Spleen (tissue), 11 donors: Measurements from ENCODE around the gene NFS1. TPM values are rescaled to one million over a fixed set of nuclear protein-coding genes. Genes with fewer than 3 reads are reported as not detected.

Experiments
- DNase-seq: peaks from one replicate; pipeline ENCODE4 v3.0.0-alpha.2; 2020
- H3K27ac ChIP-seq, 8 donors: fragments of 200-600 bp; sonication (generic) in 7 of 8; 1 replicate in 4 of 8; 2 replicates in 4 of 8; pipeline versions ENCODE4 v1.5.0 to v1.8.0; 2016 to 2021; ENCODE audit warnings: inconsistent platforms in 4 of 8, mild to moderate bottlenecking in 4 of 8, moderate library complexity in 1 of 8
- H3K27me3 ChIP-seq, 7 donors: fragments of 200-600 bp; sonication (generic) in 6 of 7; replicated peaks in 1 of 7; 1 replicate in 4 of 7; 2 replicates in 3 of 7; pipeline versions ENCODE4 v1.5.0 to v1.8.0; 2016 to 2021; ENCODE audit warnings: inconsistent platforms in 3 of 7, mild to moderate bottlenecking in 1 of 7
- H3K36me3 ChIP-seq, 6 donors: fragments of 200-600 bp; sonication (generic) in 5 of 6; 1 replicate in 4 of 6; 2 replicates in 2 of 6; pipeline versions ENCODE4 v1.5.0 to v1.8.0; 2016 to 2021; ENCODE audit warnings: inconsistent platforms in 2 of 6
- H3K4me1 ChIP-seq, 6 donors: fragments of 200-600 bp; sonication (generic) in 5 of 6; 1 replicate in 3 of 6; 2 replicates in 3 of 6; pipeline versions ENCODE4 v1.5.0 to v1.8.0; 2016 to 2021; ENCODE audit warnings: inconsistent platforms in 3 of 6
- H3K4me3 ChIP-seq, 8 donors: fragments of 200-600 bp; sonication (generic) in 7 of 8; 1 replicate in 4 of 8; 2 replicates in 4 of 8; pipeline versions ENCODE4 v1.5.0 to v1.8.0; 2016 to 2021; ENCODE audit warnings: inconsistent platforms in 4 of 8, mild to moderate bottlenecking in 4 of 8, moderate library complexity in 2 of 8
- H3K9me3 ChIP-seq, 8 donors: fragments of 200-600 bp; sonication (generic) in 7 of 8; 1 replicate in 4 of 8; 2 replicates in 4 of 8; pipeline versions ENCODE4 v1.5.0 to v1.8.0; 2016 to 2021; ENCODE audit warnings: inconsistent platforms in 4 of 8
- CTCF ChIP-seq, 11 experiments: fragments of 200-600 bp in 7 of 11; fragments of 450-650 bp in 4 of 11; sonication (generic) in 4 of 11; IDR thresholded peaks in 8 of 11; conservative IDR thresholded peaks in 3 of 11; 1 replicate in 7 of 11; 2 replicates in 4 of 11; pipeline versions ENCODE4 v1.4.0 to v1.8.0; 2016 to 2021; ENCODE audit warnings: antibody characterized with exemption in 11 of 11, inconsistent platforms in 4 of 11, mild to moderate bottlenecking in 1 of 11
- POLR2A ChIP-seq, 3 donors: fragments of 450-650 bp; IDR thresholded peaks; one replicate each; pipeline ENCODE4 v1.5.1; 2017; ENCODE audit warnings: antibody characterized with exemption in 3 of 3, mild to moderate bottlenecking in 1 of 3
- POLR2AphosphoS5 ChIP-seq, 3 donors: sonication (generic); formaldehyde crosslinking; IDR thresholded peaks; one replicate each; pipeline ENCODE4 v1.5.1; 2017; ENCODE audit warnings: antibody characterized with exemption in 3 of 3
- WGBS, 5 donors: extraction: QIAGEN DNeasy Blood & Tissue Kit in 3 of 5; methylation state at CpG; one replicate each; pipeline versions ENCODE4 v1.1.5 to v1.1.7; 2013 to 2018; 5-methylcytosine and 5-hydroxymethylcytosine counted together
- intact Hi-C: fragments of 100-400 bp; cut with DNase I; formaldehyde crosslinking; loops from one replicate; pipeline ENCODE4 v1.15.0; 2023; ENCODE audit warnings: low total_unique reads
- polyA plus RNA-seq, 3 donors: library from polyadenylated mRNA; stranded (reverse); fragments of 200-250 nt; gene quantifications; one replicate each; pipeline ENCODE4 v1.2.1, GENCODE V29; 2013
- total RNA-seq, 7 donors: library from RNA; depleted of rRNA in 3 of 7; stranded (reverse); fragments of >200 nt in 3 of 7; fragmentation: NEBNext Ultra II Directional in 4 of 7; extraction: Animal tissue kit (Norgen Biotek cat#: 25700) in 4 of 7; gene quantifications; one replicate each; pipeline versions ENCODE4 v1.1.0 to v1.2.1, GENCODE V29; 2016 to 2021
- donor health status: healthy with polysubstance abuse.
- donor health status: DM: no; HTN: no; CAD: no; lungs with moderate emphysema.
- donor health status: DM: no; HTN: no; CAD: no.
- donor health status: Bipolar disorder and iron deficiency.
- donor health status: healthy.
- donor health status: DM: no; HTN: no; CAD: no.
- donor health status: DM: yes; HTN: yes; CAD: no.

Gene NFS1
- total and polyA plus RNA-seq, 10 donors = 21.3 to 40.8 (median 25.7) TPM

GRCh38 chr20:35698298-35699126, 640 bp downstream of the NFS1 start:
- Histone ChIP-seq H3K27ac (peak overlapping the region; percentile 89 to 95 (median 92)), H3K9me3 (no peaks in the 10 kb centered on the region), H3K4me3 (peak overlapping the region; percentile 74 to 97 (median 94)), H3K36me3 (peaks cover 0 to 67% (median 43%) of the 10 kb centered on the region in 6 donors), H3K4me1 (peaks cover 12 to 68% (median 37%) of the 10 kb centered on the region in 6 donors), H3K27me3 (no peaks in the 10 kb centered on the region)
- WGBS, 5 donors = 7 to 11% (median 9%) methylated on average over 36 to 37 of the region's 37 CpGs
- DNase-seq = no peak
- TF ChIP-seq CTCF (IDR thresholded peaks at IDR 0.05 in 8 of 11, conservative IDR thresholded peaks at IDR 0.05 in 3 of 11) (peak in 1 of 11 experiments; percentile 3), POLR2A (IDR thresholded peaks at IDR 0.05) (no peak)
- intact Hi-C loops = no loop called here

GRCh38 chr20:35697696-35698297, 1.4 kb downstream of the NFS1 start:
- Histone ChIP-seq H3K4me1 (peaks cover 12 to 61% (median 36%) of the 10 kb centered on the region in 6 donors), H3K36me3 (peaks cover 0 to 67% (median 43%) of the 10 kb centered on the region in 6 donors), H3K27me3 (no peaks in the 10 kb centered on the region), H3K4me3 (peak overlapping the region in 7 of 8 donors; percentile 74 to 96 (median 93)), H3K9me3 (no peaks in the 10 kb centered on the region), H3K27ac (peak overlapping the region in 3 of 8 donors; percentile 90 to 95 (median 92))
- intact Hi-C loops = no loop called here
- no peak for DNase-seq
- no peak for TF ChIP-seq POLR2AphosphoS5 (IDR thresholded peaks at IDR 0.05)
- no peak for TF ChIP-seq CTCF (IDR thresholded peaks at IDR 0.05 in 8 of 11, conservative IDR thresholded peaks at IDR 0.05 in 3 of 11)
- no peak for TF ChIP-seq POLR2A (IDR thresholded peaks at IDR 0.05)
- WGBS, 5 donors = 78 to 90% (median 82%) methylated on average over 9 of the region's 9 CpGs

- H3K9me3 ChIP-seq = no peaks in the 10 kb centered on the region
- peaks cover 12 to 44% (median 31%) of the 10 kb centered on the region in 6 donors for H3K4me1 ChIP-seq
- intact Hi-C loops = no loop called here
- no peak overlapping the region for H3K27ac ChIP-seq
- H3K27me3 ChIP-seq = no peaks in the 10 kb centered on the region
- peaks cover 0 to 67% (median 32%) of the 10 kb centered on the region in 6 donors for H3K36me3 ChIP-seq
- no peak for TF ChIP-seq POLR2AphosphoS5 (IDR thresholded peaks at IDR 0.05)
- no peak for TF ChIP-seq CTCF (IDR thresholded peaks at IDR 0.05 in 8 of 11, conservative IDR thresholded peaks at IDR 0.05 in 3 of 11)
- no peak for TF ChIP-seq POLR2A (IDR thresholded peaks at IDR 0.05)
- WGBS, 5 donors = 79 to 96% (median 81%) methylated on average over 4 of the region's 4 CpGs
- no peak for DNase-seq
- H3K4me3 ChIP-seq = no peak overlapping the region
Observed at GRCh38 chr20:35695978-35696377, 3.2 kb downstream of the NFS1 start.

GRCh38 chr20:35695245-35695749, 3.9 kb downstream of the NFS1 start:
- no peak for TF ChIP-seq POLR2AphosphoS5 (IDR thresholded peaks at IDR 0.05)
- no peak for TF ChIP-seq POLR2A (IDR thresholded peaks at IDR 0.05)
- TF ChIP-seq CTCF (IDR thresholded peaks at IDR 0.05 in 8 of 11, conservative IDR thresholded peaks at IDR 0.05 in 3 of 11) = no peak
- no peak for DNase-seq
- H3K27me3 ChIP-seq = no peaks in the 10 kb centered on the region
- WGBS, 5 donors = 75 to 85% (median 81%) methylated on average over 2 of the region's 2 CpGs
- peaks cover 0 to 70% (median 35%) of the 10 kb centered on the region in 6 donors for H3K36me3 ChIP-seq
- H3K27ac ChIP-seq = no peak overlapping the region
- no peaks in the 10 kb centered on the region for H3K9me3 ChIP-seq
- intact Hi-C loops = no loop called here
- peaks cover 12 to 37% (median 24%) of the 10 kb centered on the region in 6 donors for H3K4me1 ChIP-seq
- H3K4me3 ChIP-seq = no peak overlapping the region
